M059J (cell line): ENCODE data around the gene SCML1. TPM values are rescaled to one million over a fixed set of nuclear protein-coding genes. Genes with fewer than 3 reads are reported as not detected.

ENCODE experiments used
- DNase-seq: peaks from one replicate; pipeline ENCODE4 v3.0.0-alpha.2; 2012; ENCODE audit warnings: low read depth
- total RNA-seq: library from RNA; depleted of rRNA; stranded (reverse); fragments of >200 nt; shearing (Covaris generic); gene quantifications from 2 replicates; pipeline ENCODE4 v1.2.3, GENCODE V29; 2014; rRNA removed

The SCML1 gene, protein sequence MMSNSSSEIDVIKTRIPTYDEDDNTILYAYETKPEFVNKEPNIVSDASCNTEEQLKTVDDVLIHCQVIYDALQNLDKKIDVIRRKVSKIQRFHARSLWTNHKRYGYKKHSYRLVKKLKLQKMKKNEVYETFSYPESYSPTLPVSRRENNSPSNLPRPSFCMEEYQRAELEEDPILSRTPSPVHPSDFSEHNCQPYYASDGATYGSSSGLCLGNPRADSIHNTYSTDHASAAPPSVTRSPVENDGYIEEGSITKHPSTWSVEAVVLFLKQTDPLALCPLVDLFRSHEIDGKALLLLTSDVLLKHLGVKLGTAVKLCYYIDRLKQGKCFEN
- total RNA-seq = 10.3 and 16.7 TPM in 2 replicates

DNA sequence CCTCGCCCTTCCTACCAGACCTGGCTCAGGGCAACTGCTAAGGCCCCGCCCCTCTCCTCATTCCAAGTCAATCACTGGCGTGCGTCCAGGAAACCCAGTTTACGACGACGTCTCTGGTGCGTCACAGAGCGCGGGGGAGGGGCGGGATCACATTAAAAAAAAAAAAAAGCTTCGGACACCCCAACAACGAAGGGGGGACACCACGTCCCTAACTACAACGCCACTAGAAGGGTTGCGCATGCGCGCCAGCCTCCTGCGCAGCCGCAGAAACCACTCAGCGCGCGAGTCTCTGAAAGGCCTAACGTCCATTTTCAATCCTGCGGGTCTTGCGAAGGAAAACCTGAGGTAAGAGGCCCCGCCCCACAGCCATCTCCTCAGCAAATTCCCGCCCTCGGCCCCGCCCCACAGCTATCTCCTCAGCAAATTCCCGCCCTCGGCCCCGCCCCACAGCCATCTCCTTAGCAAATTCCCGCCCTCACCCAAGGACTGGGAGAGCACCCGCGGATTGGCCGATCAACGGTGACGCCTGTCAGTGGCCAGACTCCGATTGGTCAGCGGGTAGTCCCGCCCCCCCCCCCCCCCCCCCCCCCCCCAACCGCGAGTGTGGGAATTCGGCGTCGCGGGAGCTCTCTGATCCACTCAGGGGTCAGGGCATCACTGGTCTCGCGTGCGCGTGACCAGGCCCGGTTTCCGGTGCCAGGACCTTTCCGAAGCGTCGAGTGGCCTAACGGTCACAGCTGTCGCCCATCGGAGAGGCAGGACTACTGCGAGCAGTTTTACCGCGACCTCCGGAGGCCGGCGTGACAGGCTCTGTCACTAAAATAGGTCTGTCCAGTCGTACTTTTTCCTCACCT is at the start of gene SCML1:
TSS of gene SCML1 (plus strand) at position 638 of the 854 bp plus-strand sequence. CDS start 6,694 bp downstream, outside the sequence.
- DNase-seq = peak; percentile 97

DNA sequence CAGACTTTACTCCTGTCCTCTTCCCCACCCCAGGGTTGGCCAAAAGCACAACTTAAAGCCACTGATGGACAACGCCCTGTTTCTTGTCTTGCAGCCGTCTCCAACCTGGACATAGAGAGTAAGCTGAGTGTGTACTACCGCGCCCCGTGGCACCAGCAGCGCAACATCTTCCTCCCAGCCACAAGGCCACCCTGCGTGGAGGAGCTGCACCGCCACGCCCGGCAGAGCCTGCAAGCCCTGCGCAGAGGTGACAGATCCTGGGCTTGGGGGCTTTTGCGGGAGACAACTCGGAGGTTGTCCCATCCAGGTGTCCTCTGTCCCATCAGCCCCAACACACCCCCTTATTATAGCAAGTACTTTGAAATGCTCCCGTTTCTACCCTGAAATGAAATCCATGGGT is 49.6 kb upstream of the SCML1 start:
- no peak for DNase-seq

DNA sequence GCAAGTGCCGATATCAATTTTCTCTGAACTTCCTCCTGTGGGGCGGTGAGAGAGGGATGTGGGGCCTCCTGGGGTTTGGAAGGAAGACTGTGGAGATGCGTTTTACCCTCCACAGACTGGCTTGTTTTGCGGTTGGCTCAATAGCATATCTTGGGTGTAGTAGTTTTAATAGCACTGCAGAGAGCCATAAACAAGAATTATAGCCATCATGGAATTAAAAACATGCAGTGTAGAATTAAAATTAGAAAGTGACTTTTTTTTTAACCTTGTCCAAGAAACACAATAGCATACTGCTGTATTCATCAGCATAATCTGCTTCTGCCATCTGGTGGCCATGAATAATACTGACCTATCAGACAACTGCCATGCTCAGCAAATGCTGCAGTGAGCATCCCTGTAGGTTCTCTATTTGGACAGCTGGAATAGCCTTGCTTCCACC is 47.3 kb upstream of the SCML1 start:
- peak; percentile 69 for DNase-seq

DNA sequence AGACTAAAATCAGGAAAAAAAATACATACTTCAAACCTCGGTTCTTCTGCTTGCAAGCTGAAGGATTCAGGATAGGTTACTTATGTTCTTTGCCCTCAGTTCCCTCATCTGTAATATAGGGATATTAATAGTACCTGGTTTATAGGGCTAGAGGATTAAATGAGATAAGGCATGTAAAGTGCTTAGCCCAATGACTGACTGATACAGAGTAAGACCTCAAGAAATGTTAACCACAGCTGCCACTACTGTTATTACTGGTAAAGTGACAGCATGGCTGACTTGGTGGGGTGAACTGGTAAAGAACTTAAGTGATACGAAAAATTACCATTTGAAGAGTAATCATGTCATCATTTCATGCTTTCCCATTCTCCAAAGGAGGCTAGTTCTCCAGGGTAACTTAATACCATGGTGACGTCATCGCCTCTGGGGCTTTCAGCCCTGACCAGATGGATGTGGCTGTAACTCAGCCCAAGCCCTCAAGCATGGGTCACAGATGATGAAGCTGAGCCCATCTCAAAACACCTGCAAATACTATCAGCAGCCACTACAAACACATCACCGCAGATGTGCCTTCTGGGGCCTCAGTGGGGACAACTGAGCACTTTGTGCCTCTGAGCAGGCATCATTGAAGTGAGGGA is 44.5 kb upstream of the SCML1 start:
- DNase-seq = peak; percentile 81

DNA sequence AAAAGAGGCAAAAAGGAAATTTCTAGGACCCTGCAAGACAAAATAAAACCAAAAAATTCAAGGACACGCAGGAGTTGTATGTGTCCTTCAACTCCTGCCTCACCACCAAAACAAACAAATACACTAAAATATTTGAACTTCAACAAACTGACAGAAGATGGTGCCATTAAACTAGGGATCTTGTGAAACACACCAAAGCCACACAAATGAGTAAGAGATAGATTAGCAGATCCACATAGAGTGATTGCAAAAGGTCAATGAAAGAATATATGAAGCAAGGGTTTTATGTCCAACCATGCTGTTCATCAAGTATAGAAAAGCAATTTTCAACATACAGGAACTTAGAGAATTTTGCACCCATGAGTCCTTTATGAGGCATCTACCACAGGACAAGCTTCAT is 40.1 kb upstream of the SCML1 start:
- peak; percentile 20 for DNase-seq

DNA sequence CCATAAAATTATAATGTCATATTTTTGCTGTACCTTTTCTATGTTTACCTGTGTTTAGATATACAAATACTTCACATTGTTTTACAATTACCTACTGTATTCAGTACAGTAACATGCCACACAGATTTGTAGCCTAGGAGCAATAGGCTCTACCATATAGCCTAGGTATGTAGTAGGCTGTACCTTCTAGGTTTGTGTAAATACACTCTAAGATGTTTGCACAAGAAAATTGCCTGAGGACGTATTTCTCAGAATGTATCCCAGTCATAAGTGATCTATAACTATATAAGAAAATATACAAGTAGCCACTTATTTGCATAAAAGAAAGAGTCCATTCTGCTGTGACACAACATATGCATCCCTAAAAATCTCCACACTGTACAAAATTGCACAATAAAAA is 36.3 kb upstream of the SCML1 start:
- no peak for DNase-seq

DNA sequence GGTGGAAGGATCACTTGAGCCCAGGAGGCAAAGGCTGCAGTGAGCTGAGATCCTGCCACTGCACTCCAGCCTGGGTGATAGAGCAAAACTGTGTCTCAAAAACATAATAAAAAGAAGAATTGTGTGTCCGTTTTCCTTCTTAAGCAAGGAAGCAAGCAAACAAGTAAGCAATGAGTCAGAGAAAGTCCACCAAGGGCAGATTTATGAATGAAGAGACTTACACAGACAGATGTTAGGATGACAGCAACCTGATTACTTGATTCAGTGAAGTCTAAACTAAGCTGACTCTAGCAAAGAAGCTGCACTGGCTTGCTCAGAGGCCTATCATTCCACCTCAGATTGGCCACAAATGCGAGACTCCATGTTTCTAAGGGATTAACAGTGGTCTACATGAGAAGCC is 34.1 kb upstream of the SCML1 start:
- DNase-seq = peak; percentile 69

DNA sequence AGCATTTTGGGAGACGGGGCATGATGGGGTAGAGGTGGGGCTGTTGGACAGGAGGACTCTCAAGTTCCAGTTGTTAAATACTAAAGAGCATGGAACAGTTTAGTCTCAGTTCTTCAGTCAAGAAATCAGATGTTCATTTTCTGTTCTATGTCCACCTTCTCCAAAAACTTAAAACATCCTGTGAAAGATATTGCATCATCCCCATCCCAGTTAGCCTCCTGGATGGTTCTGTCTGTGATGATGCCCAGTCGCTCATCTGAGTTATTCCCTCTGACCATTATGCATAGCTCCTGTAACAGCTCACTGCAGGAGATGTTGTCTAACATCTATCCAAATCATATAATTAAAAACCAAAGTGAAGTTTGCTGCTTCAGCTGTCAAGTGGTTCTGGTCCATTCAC is 32.1 kb upstream of the SCML1 start:
- no peak for DNase-seq

DNA sequence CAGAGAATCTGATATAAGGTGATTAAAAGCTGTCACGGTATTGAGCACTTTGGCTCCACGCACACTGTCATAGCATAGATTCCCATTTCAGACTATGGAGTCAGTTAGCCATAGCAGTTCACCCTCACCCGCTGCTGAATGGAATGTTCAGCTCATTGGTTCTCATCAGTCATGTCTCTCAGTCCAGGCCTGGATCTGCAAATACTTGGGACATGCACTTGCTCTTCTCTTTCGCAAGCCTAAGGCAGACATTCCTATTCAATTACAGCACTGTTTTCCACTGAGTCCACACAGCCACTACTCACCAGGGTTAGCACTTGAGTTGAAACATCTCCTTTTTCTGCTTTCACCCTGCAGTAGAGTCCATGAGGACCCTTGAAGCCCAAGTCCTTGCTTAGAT is 30.6 kb upstream of the SCML1 start:
- DNase-seq = peak; percentile 63

DNA sequence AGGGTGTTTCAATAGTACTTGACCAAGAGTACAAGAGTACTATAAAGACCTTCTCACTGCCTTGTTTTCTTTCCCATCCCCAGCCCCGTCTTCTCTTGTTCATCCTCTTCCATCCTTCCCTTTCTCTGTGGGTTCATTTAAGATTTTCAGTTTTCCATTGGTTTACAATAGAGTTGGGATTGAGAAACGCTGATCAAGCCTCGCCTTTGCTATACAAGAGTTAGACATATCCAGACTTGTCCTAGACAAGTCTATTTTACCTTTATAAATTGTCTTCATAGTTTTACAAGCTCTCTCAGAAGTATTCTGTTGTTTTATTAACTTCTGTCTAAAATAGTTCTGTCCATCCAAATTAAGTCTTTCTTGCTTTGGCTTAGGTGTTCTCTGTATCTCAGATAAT is 29.6 kb upstream of the SCML1 start:
- no peak for DNase-seq

DNA sequence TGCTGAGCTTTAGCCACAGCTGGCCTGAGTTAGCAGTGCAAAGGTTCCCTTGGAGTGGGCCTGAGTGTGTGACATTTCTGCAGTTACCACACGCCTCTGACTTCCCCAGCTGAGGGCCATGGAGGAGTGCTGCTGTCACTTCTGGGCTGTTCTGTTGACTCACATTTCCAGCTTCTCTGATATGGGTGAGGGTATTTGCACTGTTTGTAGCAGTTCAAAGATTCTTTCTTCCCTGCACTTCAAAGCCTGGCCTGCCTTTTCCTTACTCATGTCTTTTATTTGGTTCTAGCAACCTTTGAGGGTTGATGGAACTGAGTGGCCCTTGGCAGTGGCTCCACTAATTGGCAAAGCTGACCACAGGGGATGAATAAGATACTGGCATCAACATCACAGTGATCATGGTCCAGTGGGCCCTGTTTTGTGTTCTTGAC is 26.4 kb upstream of the SCML1 start:
- DNase-seq = no peak

DNA sequence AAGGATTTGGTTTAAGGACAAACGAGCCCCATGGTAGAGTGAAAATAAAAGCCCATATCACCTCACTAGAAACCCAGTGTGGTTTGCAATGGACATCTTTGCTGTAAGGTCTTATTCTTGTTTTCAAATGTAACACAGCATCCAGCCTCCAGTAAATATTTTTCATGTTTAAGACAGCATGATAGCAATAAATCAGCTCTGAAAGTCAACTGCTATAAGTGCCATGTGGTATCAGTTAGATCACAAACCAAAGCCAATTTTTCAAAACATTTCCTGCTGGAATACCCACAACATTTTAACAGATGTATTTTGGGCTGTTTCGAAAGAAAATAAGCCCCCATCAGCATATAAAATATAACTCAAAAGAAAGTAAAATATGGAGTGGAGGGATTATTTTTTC is 24.0 kb upstream of the SCML1 start:
- no peak for DNase-seq

DNA sequence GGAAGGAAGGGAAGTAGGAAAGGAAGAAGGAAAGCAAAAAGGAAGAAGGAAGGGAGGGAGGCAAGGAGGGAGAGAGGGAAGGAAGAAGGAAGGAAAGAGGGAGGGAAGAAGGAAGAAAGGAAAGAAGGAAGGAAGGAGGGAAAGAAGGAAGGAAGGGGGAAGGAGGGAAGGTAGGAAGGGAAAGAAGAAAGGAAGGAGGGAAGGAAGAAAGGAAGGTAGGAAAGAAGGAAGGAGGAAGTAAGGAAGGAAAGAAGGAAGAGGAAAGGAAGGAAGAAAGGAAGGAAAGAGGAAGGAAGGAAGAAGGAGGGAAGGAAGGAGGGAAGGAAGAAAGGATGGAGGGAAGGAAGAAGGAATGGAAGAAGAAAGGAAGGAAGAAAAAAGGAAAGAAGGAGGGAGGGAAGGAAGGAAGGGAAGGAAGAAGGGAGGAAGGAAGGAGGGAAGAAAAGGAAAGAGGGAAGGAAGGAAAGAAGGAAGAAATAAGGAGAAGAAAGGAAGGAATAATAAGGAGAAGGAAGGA is 18.6 kb upstream of the SCML1 start:
- no peak for DNase-seq

DNA sequence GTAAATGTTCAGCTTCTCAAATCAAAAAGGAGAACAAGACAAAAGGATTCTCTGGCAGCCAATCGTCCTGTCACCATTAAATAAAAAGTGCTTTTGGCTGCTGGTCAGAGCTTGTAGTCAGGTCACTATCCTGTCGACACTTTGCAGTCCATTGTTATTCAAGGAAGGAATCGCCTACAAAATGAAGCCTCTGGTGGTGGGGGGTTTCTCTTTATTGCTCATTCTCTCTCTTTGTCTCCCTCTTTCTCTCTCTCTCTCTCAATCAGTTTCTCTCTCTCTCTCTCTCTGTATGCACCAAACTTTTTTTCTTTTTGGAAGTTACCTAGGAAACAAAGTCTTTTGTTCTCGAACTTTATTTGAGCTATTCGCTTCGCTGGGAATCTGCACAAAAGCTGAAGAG is 17.6 kb upstream of the SCML1 start:
- no peak for DNase-seq

DNA sequence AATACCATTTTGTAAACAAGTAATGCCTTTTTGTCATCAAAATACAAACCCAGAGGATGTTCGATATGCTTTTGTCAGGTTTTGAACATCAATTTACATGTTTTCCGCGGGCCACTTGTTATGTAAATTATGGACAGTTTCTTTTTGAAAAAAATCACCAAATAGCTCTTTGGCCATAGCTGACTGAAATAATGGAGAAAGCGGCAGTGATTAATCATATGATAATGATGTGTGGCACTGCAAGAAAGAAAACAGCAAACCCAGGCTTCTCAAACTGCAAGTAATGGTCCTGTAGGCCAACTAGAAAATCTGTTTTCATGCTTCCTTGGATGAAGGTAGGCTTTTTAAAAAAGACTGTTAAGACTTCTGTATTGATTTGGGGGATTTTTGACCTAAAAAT is 15.6 kb upstream of the SCML1 start:
- no peak for DNase-seq

DNA sequence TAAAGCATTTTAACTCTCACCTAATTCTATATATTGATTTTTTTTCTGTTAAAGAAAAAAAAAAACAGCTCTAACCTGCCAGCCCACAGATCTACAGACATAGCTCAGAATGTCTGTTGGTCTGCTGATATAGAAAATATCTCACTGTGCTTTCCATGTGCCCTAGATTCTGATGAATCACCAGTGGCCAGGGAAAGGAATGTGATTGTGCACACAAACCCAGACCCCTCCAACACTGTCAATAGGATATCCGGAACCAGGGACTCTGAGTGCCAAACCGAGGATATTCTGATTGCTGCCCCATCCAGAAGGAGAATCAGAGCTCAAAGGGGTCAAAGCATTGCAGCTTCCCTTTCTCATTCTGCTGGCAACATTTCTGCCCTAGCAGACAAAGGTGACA is 12.1 kb upstream of the SCML1 start:
- DNase-seq = no peak

DNA sequence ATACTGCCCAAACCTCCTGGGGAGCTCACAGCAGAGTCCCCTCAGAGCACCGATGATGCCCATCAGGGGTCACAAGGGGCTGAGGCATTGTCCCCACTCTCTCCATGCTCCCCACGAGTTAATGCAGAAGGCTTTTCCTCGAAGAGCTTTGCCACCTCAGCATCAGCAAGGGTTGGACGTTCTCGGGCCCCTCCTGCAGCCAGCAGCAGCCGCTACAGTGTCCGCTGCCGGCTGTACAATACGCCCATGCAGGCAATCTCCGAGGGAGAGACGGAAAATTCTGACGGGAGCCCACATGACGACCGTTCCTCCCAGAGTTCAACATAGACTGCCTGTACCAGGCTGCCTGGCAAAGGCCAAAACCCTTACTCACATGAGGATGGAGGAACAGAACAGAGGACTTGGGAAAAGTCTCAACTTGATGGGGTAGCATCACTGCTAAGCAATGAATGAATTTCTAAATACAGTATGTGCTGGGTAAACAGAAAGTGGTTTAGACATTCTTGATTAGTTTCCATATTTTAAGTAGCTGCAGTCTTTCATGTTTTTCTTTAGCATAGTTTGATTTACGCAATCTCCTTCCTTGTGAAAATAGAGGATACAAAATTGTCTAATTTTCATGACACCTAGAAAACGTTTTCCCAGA is 5.0 kb upstream of the SCML1 start:
- DNase-seq = no peak

DNA sequence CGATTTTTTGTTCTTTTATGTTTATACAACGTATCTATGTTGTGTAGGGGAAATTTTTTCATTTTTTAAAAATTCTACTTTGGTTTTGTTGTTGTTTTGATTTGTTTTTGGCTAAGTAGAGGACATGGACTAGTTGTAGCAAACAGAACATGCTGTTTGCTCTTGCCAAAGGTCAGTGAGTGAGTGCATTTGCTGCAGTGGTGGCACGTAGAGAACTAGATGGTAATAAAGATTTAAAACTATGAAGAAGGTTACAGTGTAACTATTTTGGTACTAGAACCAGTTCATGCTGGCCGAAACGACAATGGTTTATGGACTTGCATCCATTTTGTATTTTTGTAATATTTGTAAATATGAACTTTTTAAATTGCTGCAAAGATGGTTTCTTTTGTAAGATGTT is 1.9 kb upstream of the SCML1 start:
- DNase-seq = no peak

DNA sequence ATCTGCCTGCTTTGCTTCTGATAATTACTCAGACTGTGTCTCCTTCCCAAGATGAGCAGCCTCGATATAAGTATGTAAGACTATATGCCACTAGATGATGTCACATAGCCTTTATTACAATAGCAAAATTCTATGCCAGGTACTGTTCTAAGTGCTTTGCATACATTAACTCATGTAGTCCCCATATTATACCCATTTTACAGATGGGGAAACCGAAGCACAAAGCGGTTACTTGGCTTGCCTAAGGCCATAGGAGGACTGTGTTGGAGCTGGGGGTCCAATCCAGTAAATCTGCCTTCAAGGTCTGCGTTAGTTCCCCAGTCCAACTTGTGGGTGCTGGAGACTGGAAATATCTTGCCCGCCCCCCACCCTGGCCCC is 826 bp upstream of the SCML1 start:
- no peak for DNase-seq

DNA sequence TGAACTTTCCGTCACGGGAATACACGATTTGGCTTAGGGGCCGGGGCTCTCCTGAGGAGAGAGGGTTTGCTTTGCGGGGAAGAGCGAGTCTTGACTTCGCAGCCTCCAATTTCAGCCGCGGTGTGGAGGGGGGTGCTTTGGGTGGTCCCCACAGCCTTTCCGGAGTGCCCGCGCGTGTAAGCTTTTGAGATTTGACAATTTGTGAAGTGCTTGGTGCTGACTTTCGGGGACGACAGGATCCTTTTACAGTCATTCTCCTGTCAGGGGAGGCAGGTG is 355 bp downstream of the SCML1 start:
- no peak for DNase-seq

DNA sequence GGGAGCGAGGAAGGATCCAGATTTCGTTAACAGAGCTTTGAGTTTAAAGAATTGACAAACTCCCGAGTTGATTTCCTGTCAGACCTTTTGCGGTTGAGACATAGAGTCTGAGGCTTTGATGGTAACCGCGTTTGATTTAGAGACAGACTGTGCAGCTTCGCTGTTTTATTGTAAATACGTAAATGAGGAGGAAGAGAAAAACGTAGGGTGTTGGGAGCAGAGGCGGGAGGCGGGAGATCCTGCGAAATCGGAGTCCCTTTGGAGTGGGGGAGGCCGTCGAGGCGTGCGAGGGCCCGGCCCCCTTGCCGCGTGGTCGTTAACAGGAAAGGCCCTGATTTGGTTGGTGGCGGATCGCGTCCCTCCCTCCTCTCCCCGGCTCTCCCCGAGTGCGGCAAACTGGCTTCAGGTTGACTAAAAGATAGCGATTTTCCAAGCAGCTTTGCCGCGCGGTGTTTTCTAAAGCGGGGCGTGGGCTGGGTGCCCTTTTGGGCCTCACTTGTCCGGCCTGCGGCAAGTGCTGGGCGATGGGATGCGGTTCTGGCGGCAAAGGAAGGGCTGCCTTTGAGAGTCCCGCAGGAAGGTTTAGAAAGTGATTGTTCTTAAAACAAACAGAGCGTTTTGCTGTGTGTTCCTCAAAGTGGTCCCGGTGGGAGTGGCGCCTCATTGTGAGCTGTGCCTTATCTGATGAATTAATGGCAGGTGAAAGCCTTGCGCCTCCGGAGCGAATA is 857 bp downstream of the SCML1 start:
- DNase-seq = peak; percentile 68
